Measurements from ENCODE around the gene CAMKK1.

GRCh38 chr17:3848229-3848835 lies 44.5 kb downstream of the CAMKK1 start:
- TF ChIP-seq EZH2 (IDR thresholded peaks at IDR 0.05; ENCODE audit: insufficient read depth, low read length) = no peak
- TF ChIP-seq, protein P1, sequence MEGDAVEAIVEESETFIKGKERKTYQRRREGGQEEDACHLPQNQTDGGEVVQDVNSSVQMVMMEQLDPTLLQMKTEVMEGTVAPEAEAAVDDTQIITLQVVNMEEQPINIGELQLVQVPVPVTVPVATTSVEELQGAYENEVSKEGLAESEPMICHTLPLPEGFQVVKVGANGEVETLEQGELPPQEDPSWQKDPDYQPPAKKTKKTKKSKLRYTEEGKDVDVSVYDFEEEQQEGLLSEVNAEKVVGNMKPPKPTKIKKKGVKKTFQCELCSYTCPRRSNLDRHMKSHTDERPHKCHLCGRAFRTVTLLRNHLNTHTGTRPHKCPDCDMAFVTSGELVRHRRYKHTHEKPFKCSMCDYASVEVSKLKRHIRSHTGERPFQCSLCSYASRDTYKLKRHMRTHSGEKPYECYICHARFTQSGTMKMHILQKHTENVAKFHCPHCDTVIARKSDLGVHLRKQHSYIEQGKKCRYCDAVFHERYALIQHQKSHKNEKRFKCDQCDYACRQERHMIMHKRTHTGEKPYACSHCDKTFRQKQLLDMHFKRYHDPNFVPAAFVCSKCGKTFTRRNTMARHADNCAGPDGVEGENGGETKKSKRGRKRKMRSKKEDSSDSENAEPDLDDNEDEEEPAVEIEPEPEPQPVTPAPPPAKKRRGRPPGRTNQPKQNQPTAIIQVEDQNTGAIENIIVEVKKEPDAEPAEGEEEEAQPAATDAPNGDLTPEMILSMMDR (IDR thresholded peaks at IDR 0.05; ENCODE audit: insufficient read depth, low read depth, low read length) = no peak

All from astrocyte (in vitro differentiated cells and primary cell).